Common myeloid progenitor, CD34-positive (primary cell): ENCODE measurements around the gene TPCN1.

Experiments
- CTCF ChIA-PET: fragments of 350-600 bp; sonication (Branson Sonifier 250); formaldehyde crosslinking; loops from one replicate; lab custom pipeline; 2021; ENCODE audit warnings: antibody characterized with exemption; lab: Charles Lee
- POLR2A ChIA-PET: fragments of 350-600 bp; sonication (Branson Sonifier 250); formaldehyde crosslinking; loops from one replicate; lab custom pipeline; 2021; ENCODE audit warnings: antibody characterized with exemption; lab: Charles Lee
- DNase-seq, 3 donors: peaks; one replicate each; pipeline versions ENCODE4 v3.0.0 to v3.0.0-alpha.2; 2013
- H3K27ac ChIP-seq, 2 experiments: 1 replicate in 1 of 2; 2 replicates in 1 of 2; pipeline ENCODE4 v1.7.0; 2013; ENCODE audit warnings: inconsistent platforms in 2 of 2, low read length in 2 of 2, mild to moderate bottlenecking in 2 of 2, low read depth in 1 of 2, moderate library complexity in 1 of 2; ENCODE audit not compliant: severe bottlenecking in 2 of 2, insufficient read depth in 1 of 2, poor library complexity in 1 of 2
- H3K27me3 ChIP-seq, 5 experiments: replicated peaks in 2 of 5; 1 replicate in 3 of 5; 2 replicates in 2 of 5; pipeline versions ENCODE4 v1.6.1 to v1.7.0; 2013; ENCODE audit warnings: low read length in 4 of 5, mild to moderate bottlenecking in 2 of 5, moderate library complexity in 2 of 5, inconsistent platforms in 1 of 5; ENCODE audit not compliant: insufficient read depth in 5 of 5, control insufficient read depth in 4 of 5
- H3K36me3 ChIP-seq, 4 experiments: 1 replicate in 2 of 4; 2 replicates in 2 of 4; pipeline versions ENCODE4 v1.6.1 to v1.7.0; 2013; ENCODE audit warnings: low read length in 3 of 4, control low read depth in 1 of 4, mild to moderate bottlenecking in 1 of 4; ENCODE audit not compliant: control insufficient read depth in 4 of 4, insufficient read depth in 4 of 4
- H3K4me1 ChIP-seq, 4 experiments: 1 replicate in 3 of 4; 2 replicates in 1 of 4; pipeline versions ENCODE4 v1.6.1 to v1.7.1; 2013; ENCODE audit warnings: low read length in 3 of 4, mild to moderate bottlenecking in 3 of 4, control low read depth in 1 of 4, inconsistent platforms in 1 of 4, moderate library complexity in 1 of 4; ENCODE audit not compliant: control insufficient read depth in 4 of 4, insufficient read depth in 4 of 4; ENCODE audit errors: control extremely low read depth in 1 of 4
- H3K4me3 ChIP-seq, 7 experiments: 1 replicate in 4 of 7; 2 replicates in 3 of 7; pipeline versions ENCODE4 v1.5.1 to v1.7.0; 2013; ENCODE audit warnings: mild to moderate bottlenecking in 7 of 7, low read length in 6 of 7, moderate library complexity in 6 of 7, inconsistent platforms in 2 of 7, low read depth in 2 of 7, control low read depth in 1 of 7; ENCODE audit not compliant: insufficient read depth in 4 of 7, control insufficient read depth in 1 of 7; ENCODE audit errors: extremely low read depth in 1 of 7
- H3K9me3 ChIP-seq, 5 experiments: 1 replicate in 4 of 5; 2 replicates in 1 of 5; pipeline versions ENCODE4 v1.6.1 to v1.7.1; 2013; ENCODE audit warnings: low read length in 4 of 5, mild to moderate bottlenecking in 2 of 5, inconsistent platforms in 1 of 5, low read depth in 1 of 5, moderate library complexity in 1 of 5; ENCODE audit not compliant: control insufficient read depth in 4 of 5, insufficient read depth in 2 of 5; ENCODE audit errors: control extremely low read depth in 1 of 5
- WGBS: methylation state at CpG from one replicate; pipeline ENCODE4 v1.1.5; 2013; ENCODE audit not compliant: insufficient coverage; 5-methylcytosine and 5-hydroxymethylcytosine counted together

TPCN1 gene

GRCh38 chr12:113263431-113263963, 42.2 kb downstream of the TPCN1 start:
- 95% methylated on average over 9 of the region's 9 CpGs for WGBS
- POLR2A ChIA-PET: no interaction called here
- peaks cover 0 to 21% (median 8%) of the 10 kb centered on the region in 4 experiments for H3K36me3 ChIP-seq

GRCh38 chr12:113266106-113266895, 45.0 kb downstream of the TPCN1 start:
- over 99% methylated on average over 21 of the region's 23 CpGs for WGBS
- no peak overlapping the region for H3K4me3 ChIP-seq
- H3K27me3 ChIP-seq: no peaks in the 10 kb centered on the region
- H3K9me3 ChIP-seq: no peaks in the 10 kb centered on the region
- H3K36me3 ChIP-seq: peaks cover 0 to 40% (median 13%) of the 10 kb centered on the region in 4 experiments
- ChIA-PET CTCF (interaction anchor here (0.6 to 1.5 kb wide), 4 partner anchors 11 to 272 kb away, joined by 3 to 4 read pairs (median 3); no protein-coding TSS in a partner anchor), POLR2A (no interaction called here)
- H3K4me1 ChIP-seq: peaks cover 3 to 15% (median 12%) of the 10 kb centered on the region in 4 experiments
- H3K27ac ChIP-seq: no peak overlapping the region
- no peak for DNase-seq

More at GRCh38 chr12:113263431-113263963, 42.2 kb downstream of the TPCN1 start:
- CTCF ChIA-PET: no interaction called here
- Histone ChIP-seq H3K4me1 (peaks cover 3 to 35% (median 27%) of the 10 kb centered on the region in 4 experiments), H3K4me3 (no peak overlapping the region), H3K27ac (no peak overlapping the region), H3K27me3 (no peaks in the 10 kb centered on the region), H3K9me3 (no peaks in the 10 kb centered on the region)
- DNase-seq: no peak

GRCh38 chr12:113267621-113268020, 46.4 kb downstream of the TPCN1 start:
- Histone ChIP-seq H3K4me1 (peaks cover under 1 to 13% (median 5%) of the 10 kb centered on the region in 4 experiments), H3K4me3 (no peak overlapping the region), H3K9me3 (no peaks in the 10 kb centered on the region), H3K27me3 (no peaks in the 10 kb centered on the region), H3K27ac (no peak overlapping the region), H3K36me3 (peaks cover 0 to 40% (median 12%) of the 10 kb centered on the region in 4 experiments)
- WGBS: 100% methylated on average over 3 of the region's 7 CpGs
- POLR2A ChIA-PET: no interaction called here
- CTCF ChIA-PET: interaction anchor here (1.1 to 1.6 kb wide), 2 partner anchors 28 to 38 kb away, joined by 3 read pairs; no protein-coding TSS in a partner anchor
- DNase-seq: no peak

GRCh38 chr12:113268136-113268535, 46.9 kb downstream of the TPCN1 start:
- WGBS: 97% methylated on average over 12 of the region's 12 CpGs

GRCh38 chr12:113268621-113269020, 47.4 kb downstream of the TPCN1 start:
- Histone ChIP-seq H3K4me1 (peaks cover 0 to 10% (median 4%) of the 10 kb centered on the region in 4 experiments), H3K36me3 (peaks cover 0 to 49% (median 19%) of the 10 kb centered on the region in 4 experiments), H3K4me3 (no peak overlapping the region), H3K27me3 (no peaks in the 10 kb centered on the region), H3K27ac (no peak overlapping the region), H3K9me3 (no peaks in the 10 kb centered on the region)
- WGBS: over 99% methylated on average over 17 of the region's 19 CpGs
- no peak for DNase-seq
- ChIA-PET CTCF (interaction anchor here (0.6 to 1.6 kb wide), 2 partner anchors 8 to 39 kb away, joined by 3 to 4 read pairs; no protein-coding TSS in a partner anchor), POLR2A (no interaction called here)

More at GRCh38 chr12:113268136-113268535, 46.9 kb downstream of the TPCN1 start:
- no peak for DNase-seq
- Histone ChIP-seq H3K27ac (no peak overlapping the region), H3K4me1 (peaks cover 0 to 10% (median 4%) of the 10 kb centered on the region in 4 experiments), H3K9me3 (no peaks in the 10 kb centered on the region), H3K36me3 (peaks cover 0 to 44% (median 16%) of the 10 kb centered on the region in 4 experiments), H3K4me3 (no peak overlapping the region), H3K27me3 (no peaks in the 10 kb centered on the region)
- ChIA-PET POLR2A (no interaction called here), CTCF (interaction anchor here (1.6 kb wide), 1 partner anchor 38 kb away, joined by 3 read pairs; no protein-coding TSS in a partner anchor)

GRCh38 chr12:113269257-113269943, 48.1 kb downstream of the TPCN1 start:
- ChIA-PET POLR2A (no interaction called here), CTCF (interaction anchor here (0.6 to 1.6 kb wide), 3 partner anchors 9 to 72 kb away, joined by 3 to 4 read pairs (median 3); no protein-coding TSS in a partner anchor)
- Histone ChIP-seq H3K36me3 (peaks cover 0 to 54% (median 19%) of the 10 kb centered on the region in 4 experiments), H3K4me3 (no peak overlapping the region), H3K27me3 (no peaks in the 10 kb centered on the region), H3K4me1 (peaks cover 0 to 7% (median 4%) of the 10 kb centered on the region in 4 experiments), H3K9me3 (no peaks in the 10 kb centered on the region), H3K27ac (no peak overlapping the region)
- 88% methylated on average over 12 of the region's 12 CpGs for WGBS
- DNase-seq: no peak
